G401 (cell line): ENCODE data around the gene CALM1. TPM values are rescaled to one million over a fixed set of nuclear protein-coding genes. Genes with fewer than 3 reads are reported as not detected.
A peak's percentile ranks its signal among the peaks of the same experiment; 100 is the strongest.

ENCODE experiments used
- DNase-seq: peaks from one replicate; pipeline ENCODE4 v3.0.0-alpha.2; 2015; ENCODE audit warnings: low spot score
- in situ Hi-C: cut with HindIII; loops from 2 replicates; pipeline ENCODE4 v1.10.0; 2016; ENCODE audit warnings: low sequenced_read_pairs, mixed read lengths
- total RNA-seq: library from RNA; depleted of rRNA; stranded (reverse); fragments of >200 nt; shearing (Covaris generic); gene quantifications from 2 replicates; pipeline ENCODE4 v1.2.3, GENCODE V29; 2014

The CALM1 gene
- total RNA-seq, 1 experiment from 2014 or later: 239 TPM

- DNase-seq: no peak
- in situ Hi-C loops: no loop called here
Observed at GRCh38 chr14:90429236-90429635, 32.4 kb downstream of the CALM1 start.

GRCh38 chr14:90429754-90430153, 32.9 kb downstream of the CALM1 start:
- in situ Hi-C loops: no loop called here

GRCh38 chr14:90434370-90435020, 37.7 kb downstream of the CALM1 start:
- in situ Hi-C loops: no loop called here
- peak; percentile 64 for DNase-seq

More at GRCh38 chr14:90429754-90430153, 32.9 kb downstream of the CALM1 start:
- DNase-seq: peak; percentile 93

- in situ Hi-C loops: no loop called here
- DNase-seq: no peak
Observed at GRCh38 chr14:90438841-90439240, 42.0 kb downstream of the CALM1 start.

GRCh38 chr14:90440021-90440451, 43.2 kb downstream of the CALM1 start:
- in situ Hi-C loops: no loop called here
- DNase-seq: peak; percentile 39

GRCh38 chr14:90440592-90440991, 43.8 kb downstream of the CALM1 start:
- no peak for DNase-seq
- in situ Hi-C loops: no loop called here

GRCh38 chr14:90442388-90442787, 45.6 kb downstream of the CALM1 start:
- in situ Hi-C loops: no loop called here
- DNase-seq: no peak

GRCh38 chr14:90443161-90444076, 46.6 kb downstream of the CALM1 start:
- peak; percentile 49 for DNase-seq
- in situ Hi-C loops: no loop called here

GRCh38 chr14:90444077-90444696, 47.4 kb downstream of the CALM1 start:
- DNase-seq: no peak
- in situ Hi-C loops: no loop called here

- no peak for DNase-seq
- in situ Hi-C loops: no loop called here
Observed at GRCh38 chr14:90445011-90445410, 48.2 kb downstream of the CALM1 start.

- no peak for DNase-seq
- in situ Hi-C loops: no loop called here
Observed at GRCh38 chr14:90446405-90446804, 49.6 kb downstream of the CALM1 start.

- in situ Hi-C loops: no loop called here
- no peak for DNase-seq
Observed at GRCh38 chr14:90447720-90448497, 51.1 kb downstream of the CALM1 start.

- DNase-seq: no peak
- in situ Hi-C loops: no loop called here
Observed at GRCh38 chr14:90449411-90449810, 52.6 kb downstream of the CALM1 start.

GRCh38 chr14:90450151-90450550, 53.3 kb downstream of the CALM1 start:
- in situ Hi-C loops: no loop called here
- DNase-seq: no peak

GRCh38 chr14:90450667-90451066, 53.8 kb downstream of the CALM1 start:
- no peak for DNase-seq
- in situ Hi-C loops: no loop called here

GRCh38 chr14:90451443-90451842, 54.6 kb downstream of the CALM1 start:
- in situ Hi-C loops: no loop called here

GRCh38 chr14:90451961-90452360, 55.1 kb downstream of the CALM1 start:
- in situ Hi-C loops: no loop called here
- no peak for DNase-seq

More at GRCh38 chr14:90451443-90451842, 54.6 kb downstream of the CALM1 start:
- peak; percentile 85 for DNase-seq

GRCh38 chr14:90452366-90452765, 55.5 kb downstream of the CALM1 start:
- in situ Hi-C loops: no loop called here

GRCh38 chr14:90453401-90453951, 56.6 kb downstream of the CALM1 start:
- DNase-seq: peak; percentile 89
- in situ Hi-C loops: no loop called here

More at GRCh38 chr14:90452366-90452765, 55.5 kb downstream of the CALM1 start:
- DNase-seq: no peak
